ENCODE results near the gene SRC.

The SRC gene

GRCh38 chr20:37345339-37346235, at the start of gene SRC:
Gene SRC (plus strand): TSS chr20:37346140. CDS start chr20:37384154, 38,014 bp downstream.
- ChIA-PET POLR2A (interaction anchor here (0.6 to 1.7 kb wide), 5 partner anchors 12 to 57 kb away, joined by 3 to 4 read pairs (median 3); partner anchors contain the start of gene MANBAL), CTCF (no interaction called here)
- TF ChIP-seq FOXM1 (IDR thresholded peaks at IDR 0.05; ENCODE audit: borderline replicate concordance): no peak
- no peak for TF ChIP-seq LEF1 (IDR thresholded peaks at IDR 0.05; ENCODE audit: borderline replicate concordance)
- TF ChIP-seq SUZ12 (IDR thresholded peaks at IDR 0.05): no peak
- no peak for TF ChIP-seq ZNF384 (IDR thresholded peaks at IDR 0.05)
- no peak for TF ChIP-seq BHLHE40 (IDR thresholded peaks at IDR 0.05; ENCODE audit: borderline replicate concordance)
- peak; percentile 70 for DNase-seq (ENCODE audit: extremely low spot score)

- POLR2A ChIA-PET: no interaction called here
- CTCF ChIA-PET: no interaction called here
- no peak for TF ChIP-seq FOXM1 (IDR thresholded peaks at IDR 0.05; ENCODE audit: borderline replicate concordance)
- no peak for TF ChIP-seq SUZ12 (IDR thresholded peaks at IDR 0.05)
- no peak for TF ChIP-seq TARDBP (IDR thresholded peaks at IDR 0.05)
- TF ChIP-seq HDGF (IDR thresholded peaks at IDR 0.05; ENCODE audit: borderline replicate concordance): no peak
- no peak for TF ChIP-seq ARNT (IDR thresholded peaks at IDR 0.05)
- no peak for TF ChIP-seq FOXA1 (IDR thresholded peaks at IDR 0.05)
- no peak for DNase-seq (ENCODE audit: extremely low spot score)
These were observed 49.6 kb upstream of the SRC start for GRCh38 chr20:37296371-37296770.

DNA sequence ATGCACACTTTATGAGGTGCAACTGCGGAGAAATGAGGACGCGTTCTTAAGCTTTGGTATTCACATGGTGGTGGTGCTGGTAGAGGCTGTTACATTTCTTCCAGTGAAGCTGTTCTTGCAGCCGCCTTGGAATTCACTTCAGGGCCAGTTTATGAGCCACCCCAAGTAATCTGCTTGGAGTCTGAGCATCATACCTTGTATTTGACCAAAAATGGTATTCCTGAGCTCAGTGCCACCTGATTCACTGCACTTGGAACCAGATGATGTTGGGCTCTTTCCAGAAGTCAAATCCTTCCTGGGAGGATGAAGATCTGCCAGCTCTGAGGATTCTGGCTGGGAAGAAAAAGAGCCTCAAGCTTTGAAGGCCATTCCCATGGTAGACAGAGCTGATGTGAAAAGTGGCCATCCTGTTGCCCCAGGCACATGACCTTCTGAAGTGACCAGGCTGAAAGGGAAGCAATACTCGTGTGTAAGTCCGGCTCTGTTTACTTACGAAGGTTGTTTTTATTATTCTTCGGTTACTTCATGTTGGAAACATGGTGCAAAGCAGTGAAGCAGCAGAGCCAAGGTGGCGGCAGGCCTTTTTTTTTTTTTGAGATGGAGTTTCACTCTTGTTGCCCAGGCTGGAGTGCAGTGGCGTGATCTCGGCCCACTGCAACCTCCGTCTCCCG, 48.7 kb upstream of the SRC start:
- no peak for DNase-seq (ENCODE audit: extremely low spot score)
- ChIA-PET CTCF (no interaction called here), POLR2A (no interaction called here)
- TF ChIP-seq ARNT (IDR thresholded peaks at IDR 0.05) (no peak), L3MBTL2 (conservative IDR thresholded peaks at IDR 0.05) (no peak), SUZ12 (IDR thresholded peaks at IDR 0.05) (no peak), NFRKB (IDR thresholded peaks at IDR 0.05) (no peak), TARDBP (IDR thresholded peaks at IDR 0.05) (no peak), SP1 (IDR thresholded peaks at IDR 0.05) (no peak)

- POLR2A ChIA-PET: no interaction called here
These were observed 47.6 kb upstream of the SRC start for GRCh38 chr20:37298190-37298939.

GRCh38 chr20:37299718-37300528, 46.0 kb upstream of the SRC start:
- ChIA-PET POLR2A (interaction anchor here (1.5 kb wide), 1 partner anchor 11 kb away, joined by 6 read pairs; the partner anchor contains the start of gene MANBAL), CTCF (no interaction called here)
- no peak for DNase-seq (ENCODE audit: extremely low spot score)
- TF ChIP-seq FOXM1 (IDR thresholded peaks at IDR 0.05; ENCODE audit: borderline replicate concordance) (no peak), BHLHE40 (IDR thresholded peaks at IDR 0.05; ENCODE audit: borderline replicate concordance) (no peak), SUZ12 (IDR thresholded peaks at IDR 0.05) (no peak), PKNOX1 (IDR thresholded peaks at IDR 0.05) (no peak), NFRKB (IDR thresholded peaks at IDR 0.05) (no peak), ARNT (IDR thresholded peaks at IDR 0.05) (no peak), L3MBTL2 (conservative IDR thresholded peaks at IDR 0.05) (no peak)

More at GRCh38 chr20:37298190-37298939, 47.6 kb upstream of the SRC start:
- no peak for TF ChIP-seq SUZ12 (IDR thresholded peaks at IDR 0.05)
- TF ChIP-seq ELF4 (IDR thresholded peaks at IDR 0.05): no peak
- no peak for TF ChIP-seq LEF1 (IDR thresholded peaks at IDR 0.05; ENCODE audit: borderline replicate concordance)
- no peak for TF ChIP-seq ARNT (IDR thresholded peaks at IDR 0.05)
- TF ChIP-seq FOXK2 (IDR thresholded peaks at IDR 0.05): no peak
- TF ChIP-seq TARDBP (IDR thresholded peaks at IDR 0.05): no peak
- TF ChIP-seq L3MBTL2 (conservative IDR thresholded peaks at IDR 0.05): no peak
- no peak for TF ChIP-seq FOXM1 (IDR thresholded peaks at IDR 0.05; ENCODE audit: borderline replicate concordance)
- CTCF ChIA-PET: no interaction called here
- no peak for DNase-seq (ENCODE audit: extremely low spot score)

GRCh38 chr20:37301120-37301519, 44.8 kb upstream of the SRC start:
- ChIA-PET POLR2A (no interaction called here), CTCF (no interaction called here)
- no peak for DNase-seq (ENCODE audit: extremely low spot score)
- no peak for TF ChIP-seq TARDBP (IDR thresholded peaks at IDR 0.05)
- no peak for TF ChIP-seq ZNF384 (IDR thresholded peaks at IDR 0.05)
- TF ChIP-seq BHLHE40 (IDR thresholded peaks at IDR 0.05; ENCODE audit: borderline replicate concordance): no peak
- TF ChIP-seq SUZ12 (IDR thresholded peaks at IDR 0.05): no peak

GRCh38 chr20:37301558-37301957, 44.4 kb upstream of the SRC start:
- ChIA-PET POLR2A (no interaction called here), CTCF (no interaction called here)
- DNase-seq (ENCODE audit: extremely low spot score): no peak
- TF ChIP-seq ELF4 (IDR thresholded peaks at IDR 0.05) (no peak), ARNT (IDR thresholded peaks at IDR 0.05) (no peak), L3MBTL2 (conservative IDR thresholded peaks at IDR 0.05) (no peak), HDGF (IDR thresholded peaks at IDR 0.05; ENCODE audit: borderline replicate concordance) (no peak), CTBP1 (IDR thresholded peaks at IDR 0.05; ENCODE audit: borderline replicate concordance) (no peak), ZNF384 (IDR thresholded peaks at IDR 0.05) (no peak), FOXA1 (IDR thresholded peaks at IDR 0.05) (no peak), FOXK2 (IDR thresholded peaks at IDR 0.05) (no peak), NFRKB (IDR thresholded peaks at IDR 0.05) (no peak), FOXM1 (IDR thresholded peaks at IDR 0.05; ENCODE audit: borderline replicate concordance) (no peak), TARDBP (IDR thresholded peaks at IDR 0.05) (no peak), LEF1 (IDR thresholded peaks at IDR 0.05; ENCODE audit: borderline replicate concordance) (no peak), PKNOX1 (IDR thresholded peaks at IDR 0.05) (no peak), SUZ12 (IDR thresholded peaks at IDR 0.05) (no peak), SP1 (IDR thresholded peaks at IDR 0.05) (no peak), BHLHE40 (IDR thresholded peaks at IDR 0.05; ENCODE audit: borderline replicate concordance) (no peak)
